Muscle of arm (tissue), 12 donors: ENCODE data around the gene TSPAN12. TPM values are rescaled to one million over a fixed set of nuclear protein-coding genes. Genes with fewer than 3 reads are reported as not detected.
"Not testable (repeated sequence)": the region's sequence is repeated elsewhere in the genome, so short reads cannot be mapped to it uniquely, and the experiment has no call there.

Experiments used
- DNase-seq: peaks from one replicate; pipeline ENCODE4 v3.0.0-alpha.2; 2013
- polyA plus RNA-seq, 12 donors: library from polyadenylated mRNA; unstranded; fragments of 120-200 nt; gene quantifications; one replicate each; pipeline ENCODE4 v1.2.1, GENCODE V29; 2013; ENCODE audit not compliant: insufficient read length in 12 of 12

Gene TSPAN12
- polyA plus RNA-seq, 12 donors = 36.1 to 98.9 (median 78.7) TPM; not detected in 1

GRCh38 chr7:120813546-120814252 is 44.2 kb downstream of the TSPAN12 start:
- no peak for DNase-seq

DNA sequence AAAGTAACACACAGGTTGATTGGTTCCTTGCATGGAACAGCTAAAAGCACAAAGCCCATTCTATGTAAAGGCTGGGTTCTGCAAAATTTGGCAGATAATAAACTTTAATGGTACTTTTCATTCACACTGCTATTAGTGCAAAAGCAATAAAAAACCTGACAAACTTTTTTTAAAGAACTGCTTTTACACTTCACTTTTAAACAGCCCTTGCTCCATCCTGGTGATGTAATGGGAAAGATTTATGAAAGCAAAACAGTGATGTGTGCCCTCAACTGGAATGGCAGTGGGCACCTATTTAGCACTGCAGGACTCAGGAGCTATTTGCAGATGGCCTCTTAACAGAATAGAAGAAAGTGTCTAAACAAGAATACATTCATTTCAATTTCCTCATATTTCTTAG is 44.9 kb downstream of the TSPAN12 start:
- no peak for DNase-seq

GRCh38 chr7:120809260-120809659 is 48.7 kb downstream of the TSPAN12 start:
- no peak for DNase-seq

DNA sequence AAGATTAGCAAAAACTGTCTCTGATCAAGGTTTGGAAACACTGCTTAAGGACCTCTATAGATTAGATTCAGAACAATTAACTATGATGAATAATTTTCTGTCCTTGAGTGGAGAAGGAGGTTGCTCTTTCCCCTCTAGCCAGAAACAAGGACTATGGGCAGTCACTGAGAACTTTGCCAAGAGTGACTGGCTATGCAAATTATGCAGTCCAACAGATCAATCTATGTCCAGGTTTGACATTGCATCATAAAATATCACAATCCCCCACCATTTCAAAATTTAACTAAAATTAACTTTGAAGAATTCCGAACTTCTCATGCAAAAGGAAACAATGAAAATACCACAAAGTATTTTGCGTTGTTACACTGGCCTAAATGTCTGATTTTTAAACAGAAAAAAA is 50.6 kb downstream of the TSPAN12 start:
- DNase-seq = no peak

DNA sequence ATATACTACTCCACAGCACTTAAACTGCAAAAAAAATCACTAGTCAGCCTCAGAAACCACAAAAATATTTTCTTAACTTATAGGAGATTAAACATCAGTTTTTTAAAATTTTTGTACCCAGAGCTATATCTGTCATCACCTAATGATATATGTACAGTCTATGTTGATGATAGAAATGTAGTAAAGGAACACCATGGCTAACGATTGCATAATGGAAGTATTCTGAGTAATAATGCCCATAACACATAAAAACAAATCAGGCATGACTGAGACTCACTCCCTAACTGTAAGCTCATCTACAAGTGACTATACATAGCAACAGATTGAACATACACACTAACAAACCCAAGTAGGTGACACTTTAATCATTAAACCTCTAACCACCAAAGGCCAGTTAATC is 51.3 kb downstream of the TSPAN12 start:
- DNase-seq = no peak

DNA sequence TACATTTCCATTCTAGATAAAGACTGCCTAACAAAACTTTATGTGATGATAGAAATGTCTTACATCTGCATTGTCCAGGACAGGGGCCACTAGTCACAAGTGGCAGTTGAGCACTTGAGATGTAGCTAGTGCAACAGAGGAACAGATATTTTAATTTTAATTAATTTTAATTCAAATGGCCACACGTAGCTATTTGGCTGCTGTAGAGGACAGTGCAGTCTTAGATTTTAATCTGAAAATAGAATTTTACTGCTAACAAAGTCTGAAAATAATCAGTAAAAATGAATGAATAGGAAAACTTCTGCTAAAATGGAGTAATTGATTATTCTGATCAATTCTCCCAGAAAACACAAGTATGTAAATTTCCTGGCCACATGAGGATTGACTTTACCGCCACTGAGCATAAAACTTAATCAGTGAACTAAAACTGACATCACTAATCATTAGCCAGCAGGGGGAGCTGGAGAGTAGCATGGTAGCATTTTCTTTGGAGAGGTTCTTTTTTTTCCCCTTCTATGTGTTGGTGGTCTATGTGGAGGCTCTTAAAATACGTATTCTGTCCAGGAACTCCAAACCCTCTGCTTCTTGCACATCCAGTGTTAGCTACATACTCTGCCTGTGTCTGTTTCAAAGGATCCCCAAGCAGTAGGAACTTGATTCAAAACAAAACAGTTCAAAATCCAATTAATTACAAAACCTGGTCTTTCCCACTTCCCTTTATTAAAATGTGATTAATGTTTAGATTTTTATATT is 52.1 kb downstream of the TSPAN12 start:
- DNase-seq = peak; percentile 64

DNA sequence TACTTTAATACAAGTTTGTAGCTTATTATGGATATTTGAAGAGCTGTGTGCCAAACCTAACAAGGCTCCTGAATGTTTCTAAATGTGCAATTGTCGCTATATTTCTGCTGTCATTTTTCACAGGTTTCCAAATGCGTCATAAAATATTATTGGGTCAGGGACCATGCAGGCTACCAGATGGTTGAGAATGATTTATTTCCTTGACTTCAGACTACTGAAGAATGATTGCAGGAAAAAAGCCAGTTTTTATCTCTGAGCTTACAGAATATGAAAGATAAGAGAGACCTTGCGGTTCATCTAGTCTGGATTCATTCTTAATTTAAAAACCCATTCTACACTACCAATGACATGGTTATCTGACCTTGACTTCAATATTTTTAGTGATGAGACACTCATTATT is 55.2 kb downstream of the TSPAN12 start:
- DNase-seq = no peak

- no peak for DNase-seq
Observed at GRCh38 chr7:120799813-120800475, 58.0 kb downstream of the TSPAN12 start.

DNA sequence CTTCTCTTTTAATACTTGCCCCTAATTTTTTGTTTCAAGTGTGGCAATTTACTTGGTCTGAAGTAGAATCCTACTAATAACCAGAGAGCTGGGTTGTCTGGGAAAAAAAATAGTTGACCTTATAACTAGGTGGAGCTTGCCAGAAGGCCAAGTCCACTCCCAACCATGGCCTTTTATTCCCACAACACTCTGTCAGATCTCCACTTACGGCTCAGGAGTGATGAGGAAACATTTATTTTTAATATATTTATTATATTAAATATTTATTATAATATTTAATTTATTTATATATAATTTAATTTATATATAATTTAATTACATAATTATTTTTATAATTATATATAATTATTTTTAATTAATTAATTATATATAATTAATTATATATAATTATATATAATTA is 58.8 kb downstream of the TSPAN12 start:
- no peak for DNase-seq

GRCh38 chr7:120797026-120797645 is 60.8 kb downstream of the TSPAN12 start:
- no peak for DNase-seq

DNA sequence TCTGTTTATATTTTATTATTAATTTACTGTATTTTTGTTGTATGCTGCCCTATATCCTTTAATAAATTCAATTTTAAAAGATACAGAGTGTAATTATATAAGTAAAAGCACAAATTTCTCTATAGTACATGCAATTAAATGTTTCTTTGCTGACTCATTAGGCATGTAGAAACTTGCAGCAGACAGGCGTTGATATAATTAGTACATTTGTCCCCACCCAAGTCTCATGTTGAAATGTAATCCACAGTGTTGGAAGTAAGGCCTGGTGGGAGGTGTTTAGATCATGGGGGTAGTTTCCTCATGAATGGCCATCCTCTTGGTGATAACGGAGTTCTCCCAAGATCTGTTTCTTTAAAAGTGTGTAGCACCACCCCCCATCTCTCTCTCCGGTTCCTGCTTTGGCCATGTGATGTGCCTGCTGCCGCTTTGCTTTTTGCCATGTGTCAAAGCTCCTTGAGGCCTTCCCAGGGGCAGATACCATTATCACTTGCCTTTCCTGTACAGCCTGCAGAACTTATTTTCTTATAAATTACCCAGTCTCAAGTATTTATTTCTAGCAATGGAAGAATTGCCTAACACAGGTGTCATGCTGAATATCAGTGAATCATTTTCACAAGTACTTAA is 63.7 kb downstream of the TSPAN12 start:
- DNase-seq = no peak

DNA sequence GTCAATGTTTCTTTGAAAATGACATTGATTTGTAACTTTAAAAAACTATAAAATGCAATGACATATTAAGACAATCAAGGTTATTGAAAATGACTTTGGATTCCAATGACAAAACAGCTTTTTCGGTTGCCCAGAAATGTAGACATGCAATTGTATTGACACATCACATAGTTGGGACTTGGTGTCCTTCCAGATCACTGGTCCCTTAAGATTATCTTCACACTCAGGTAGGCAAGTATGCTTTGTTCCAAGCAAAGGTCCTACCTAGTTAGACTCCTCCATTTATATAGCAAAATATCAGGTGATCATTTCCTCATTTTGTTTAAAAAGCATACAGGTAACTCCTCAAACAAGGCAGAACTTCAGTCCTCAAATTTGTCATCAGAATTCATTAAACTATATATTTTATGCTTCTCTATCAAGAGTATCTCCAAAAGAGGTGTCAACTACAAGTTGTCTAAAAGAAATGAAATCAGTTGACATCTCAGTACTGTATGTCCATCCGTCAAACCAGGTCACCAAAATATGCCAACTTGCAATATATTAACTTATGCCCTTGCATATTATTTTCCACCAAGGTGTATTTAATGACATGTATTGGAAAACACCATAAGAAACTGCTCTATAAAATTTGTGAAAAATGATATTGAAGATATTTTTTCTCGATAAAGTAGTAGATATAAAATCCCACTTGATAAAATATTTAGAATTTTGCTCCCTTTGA is 64.6 kb downstream of the TSPAN12 start:
- DNase-seq = no peak

GRCh38 chr7:120792861-120793130 is 65.1 kb downstream of the TSPAN12 start:
- no peak for DNase-seq

- peak; percentile 45 for DNase-seq
Observed at GRCh38 chr7:120792091-120792860, 65.7 kb downstream of the TSPAN12 start.

DNA sequence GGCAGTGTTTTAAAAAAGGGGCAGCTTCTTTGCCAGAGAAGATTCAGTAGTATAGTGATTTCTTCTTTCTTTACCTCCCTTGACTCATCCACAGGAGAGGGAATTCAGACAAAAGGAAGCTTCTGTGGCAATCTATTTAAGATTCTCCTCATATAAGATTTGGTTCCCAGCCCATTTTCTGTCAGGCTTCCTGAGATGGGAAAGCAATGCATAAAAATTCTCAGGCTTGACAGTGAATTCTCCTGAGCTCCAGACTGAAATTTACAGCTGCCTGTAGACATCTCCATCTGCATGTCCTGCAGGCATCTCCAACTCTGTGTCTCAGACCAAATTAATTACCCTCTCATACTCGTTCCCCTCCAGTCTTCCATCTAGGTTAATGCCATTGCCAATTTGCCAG is 72.8 kb downstream of the TSPAN12 start:
- no peak for DNase-seq

GRCh38 chr7:120783721-120784120 is 74.2 kb downstream of the TSPAN12 start:
- DNase-seq = no peak

GRCh38 chr7:120783273-120783672 is 74.7 kb downstream of the TSPAN12 start:
- no peak for DNase-seq

GRCh38 chr7:120781924-120782323 is 76.0 kb downstream of the TSPAN12 start:
- not testable (repeated sequence) for DNase-seq

- DNase-seq = no peak
Observed at GRCh38 chr7:120780938-120781337, 77.0 kb downstream of the TSPAN12 start.

- not testable (repeated sequence) for DNase-seq
Observed at GRCh38 chr7:120780451-120780850, 77.5 kb downstream of the TSPAN12 start.

DNA sequence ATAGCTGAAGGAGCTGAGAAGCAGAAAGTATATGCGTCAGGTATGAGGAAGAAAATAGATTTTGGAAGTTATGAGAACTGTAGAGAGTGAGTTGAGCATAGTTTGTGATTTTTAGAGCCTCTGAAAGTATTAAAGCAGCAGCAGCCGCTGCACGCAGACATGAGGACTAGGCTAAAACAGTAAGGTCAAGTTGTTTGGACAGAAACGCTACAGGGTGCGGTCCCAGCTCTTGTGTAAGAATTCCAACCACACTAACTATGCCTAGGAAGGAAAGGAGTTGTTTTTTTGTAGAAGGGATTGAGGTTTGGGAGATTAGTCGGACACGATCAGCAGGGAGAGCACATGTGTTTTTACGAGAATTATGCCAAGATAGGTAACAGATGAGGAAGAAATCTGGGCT is 78.9 kb downstream of the TSPAN12 start:
- not testable (repeated sequence) for DNase-seq
